Panc1 (cell line): ENCODE data around the gene VASN. TPM values are rescaled to one million over a fixed set of nuclear protein-coding genes. Genes with fewer than 3 reads are reported as not detected.
A peak's percentile ranks its signal among the peaks of the same experiment; 100 is the strongest.

Experiments used
- ATAC-seq: fragments of 200-7000 bp; cut with Tn5 transposase; 2 replicates; pipeline ENCODE4 v1.9.1; 2020; ENCODE audit warnings: mild to moderate bottlenecking, moderate library complexity
- Bru-seq: library from RNA; stranded (reverse); fragments of 400-500 nt; gene quantifications from one replicate; lab custom pipeline; 2021; lab: Mats Ljungman, UMichigan
- BruChase-seq, 2 experiments: library from RNA; stranded (reverse); fragments of 400-500 nt; gene quantifications; one replicate each; lab custom pipeline; 2021; lab: Mats Ljungman, UMichigan
- BruUV-seq: library from RNA; stranded (reverse); fragments of 400-500 nt; replicated peaks from 2 replicates; lab custom pipeline; 2021; lab: Mats Ljungman, UMichigan
- CTCF ChIA-PET: fragments of 300-600 bp; sonication (Branson Sonifier 250); formaldehyde crosslinking; loops from one replicate; lab custom pipeline; 2022; ENCODE audit warnings: antibody characterized with exemption; lab: Charles Lee
- POLR2A ChIA-PET: fragments of 300-600 bp; sonication (Branson Sonifier 250); formaldehyde crosslinking; loops from one replicate; lab custom pipeline; 2022; ENCODE audit warnings: antibody characterized with exemption; lab: Charles Lee
- DNase-seq: peaks from one replicate; pipeline ENCODE4 v3.0.0-alpha.2; 2010; ENCODE audit warnings: low read depth, low spot score
- H3K27ac ChIP-seq: 2 replicates; pipeline ENCODE4 v1.5.1; 2011; ENCODE audit warnings: mild to moderate bottlenecking, low read length, inconsistent platforms
- H3K27me3 ChIP-seq: fragments of 200-500 bp; sonication (Bioruptor generic); 2 replicates; pipeline ENCODE4 v1.6.0; 2014; ENCODE audit warnings: low read length, inconsistent platforms; ENCODE audit not compliant: control insufficient read depth, insufficient read depth
- H3K36me3 ChIP-seq: fragments of 200-500 bp; sonication (Bioruptor generic); 2 replicates; pipeline ENCODE4 v1.5.1; 2014; ENCODE audit warnings: inconsistent platforms, mild to moderate bottlenecking, low read length, moderate library complexity; ENCODE audit not compliant: control insufficient read depth, insufficient read depth
- H3K4me1 ChIP-seq: 2 replicates; pipeline ENCODE4 v1.5.1; 2011; ENCODE audit warnings: inconsistent platforms, mild to moderate bottlenecking, low read length, moderate library complexity; ENCODE audit not compliant: control insufficient read depth, insufficient read depth
- H3K4me3 ChIP-seq, 2 experiments: 2 replicates each; pipeline ENCODE4 v1.5.1; 2011 to 2012; ENCODE audit warnings: low read depth in 2 of 2, low read length in 2 of 2, mild to moderate bottlenecking in 2 of 2, inconsistent platforms in 1 of 2, moderate library complexity in 1 of 2
- H3K9me3 ChIP-seq: fragments of 200-500 bp; sonication (Bioruptor generic); 2 replicates; pipeline ENCODE4 v1.5.1; 2014; ENCODE audit warnings: low read depth, mild to moderate bottlenecking, inconsistent platforms, low read length, moderate library complexity; ENCODE audit not compliant: control insufficient read depth, insufficient read depth
- CTCF ChIP-seq: fragments of 450-650 bp; IDR thresholded peaks from 2 replicates; pipeline ENCODE4 v1.5.1; 2017; ENCODE audit warnings: mild to moderate bottlenecking
- POLR2AphosphoS5 ChIP-seq: IDR thresholded peaks from 2 replicates; pipeline ENCODE4 v1.6.1; 2012; ENCODE audit warnings: mild to moderate bottlenecking, low read depth, low read length, moderate library complexity
- REST ChIP-seq, 2 experiments: IDR thresholded peaks; 2 replicates each; pipeline ENCODE4 v1.6.1; 2011 to 2012; ENCODE audit warnings: low read depth in 2 of 2, control low read depth in 1 of 2, low read length in 1 of 2, mild to moderate bottlenecking in 1 of 2, moderate library complexity in 1 of 2; ENCODE audit not compliant: insufficient read depth in 1 of 2
- SIN3A ChIP-seq: IDR thresholded peaks from 2 replicates; pipeline ENCODE4 v1.6.1; 2012; ENCODE audit warnings: low read depth, mild to moderate bottlenecking, low read length, moderate library complexity, borderline replicate concordance; ENCODE audit not compliant: insufficient read depth
- TCF7L2 ChIP-seq: IDR thresholded peaks from 2 replicates; pipeline ENCODE4 v1.6.1; 2011; ENCODE audit warnings: mild to moderate bottlenecking, low read depth, low read length, inconsistent platforms
- in situ Hi-C: cut with HindIII; loops from 2 replicates; pipeline ENCODE4 v1.10.0; 2016; ENCODE audit warnings: low sequenced_read_pairs, low pct_unique_long_range_greater_than_20kb
- intact Hi-C: fragments of 100-400 bp; cut with micrococcal nuclease; formaldehyde crosslinking; loops from one replicate; pipeline ENCODE4 v1.10.0; 2022; ENCODE audit not compliant: unreplicated experiment
- long read RNA-seq: library from polyadenylated mRNA; unstranded; transcript quantifications from one replicate; pipeline ENCODE4 v2.0.0, GENCODE V29; 2021; ENCODE audit not compliant: unreplicated experiment
- polyA plus RNA-seq: library from polyadenylated mRNA; unstranded; fragments of >200 nt; gene quantifications from one replicate; pipeline ENCODE4 v1.2.1, GENCODE V29; 2012; ENCODE audit warnings: missing spikeins; ENCODE audit not compliant: insufficient read length
- total RNA-seq: library from RNA; stranded (reverse); gene quantifications from one replicate; pipeline ENCODE4 v1.2.1, GENCODE V29; 2021; ENCODE audit not compliant: unreplicated experiment

VASN gene
- total RNA-seq = 33.5 TPM
- 34.7 TPM for polyA plus RNA-seq
- Bru-seq, nascent RNA = percentile 49 among the genes with signal in this experiment
- BruChase-seq, experiment 1, labeled RNA remaining after a 2-hour chase = percentile 58 among the genes with signal in this experiment
- percentile 57 among the genes with signal in this experiment for BruChase-seq, experiment 2, labeled RNA remaining after a 6-hour chase
- long read RNA-seq, transcript VASN-201 (2 exons, 2,806 nt) = major isoform, 32 of 101 reads
- long read RNA-seq, partial matches to known transcripts = 0 of 101 reads
- long read RNA-seq, other reads (novel, unspliced or antisense) = 69 of 101 reads

GRCh38 chr16:4371357-4372000 lies at the start of gene VASN:
Gene VASN (plus strand): TSS chr16:4371848. CDS start chr16:4380878, 9,030 bp downstream.
- intact Hi-C loops (no loop called here), in situ Hi-C loops (no loop called here)
- ChIA-PET POLR2A (no interaction called here), CTCF (interaction anchor here (0.6 kb wide), 1 partner anchor 111 kb away, joined by 3 read pairs; no protein-coding TSS in a partner anchor)
- H3K4me3 ChIP-seq = peak within 1 kb of the TSS; percentile 79 to 80
- DNase-seq = no peak
- peak; percentile 69 for ATAC-seq
- BruUV-seq = no TSS peak
- TF ChIP-seq SIN3A (peak; percentile 79; the same call in 1 of the 2 replicates), REST (IDR thresholded peaks at IDR 0.05; ENCODE audit: insufficient read depth in 1 of 2, low read depth in 2 of 2, low read length in 1 of 2) (no peak), POLR2AphosphoS5 (peak; percentile 94), CTCF (no peak), TCF7L2 (no peak)
- no peaks in the 10 kb centered on the region for H3K9me3 ChIP-seq
- H3K27me3 ChIP-seq = no peaks in the 10 kb centered on the region
- no peaks in the 10 kb centered on the region for H3K36me3 ChIP-seq
- peak within 1 kb of the TSS; percentile 83 for H3K27ac ChIP-seq
- peaks cover 55% of the 10 kb centered on the region for H3K4me1 ChIP-seq

- Histone ChIP-seq H3K9me3 (no peaks in the 10 kb centered on the region), H3K27me3 (no peaks in the 10 kb centered on the region), H3K4me3 (peak overlapping the region in 1 of 2 experiments; percentile 17; a peak in 1 of 4 replicates), H3K27ac (peak overlapping the region; percentile 92), H3K36me3 (no peaks in the 10 kb centered on the region), H3K4me1 (peaks cover 96% of the 10 kb centered on the region)
- ATAC-seq = peak; percentile 5
- ChIA-PET POLR2A (no interaction called here), CTCF (no interaction called here)
- TF ChIP-seq SIN3A (no peak), TCF7L2 (no peak), REST (IDR thresholded peaks at IDR 0.05; ENCODE audit: insufficient read depth in 1 of 2, low read depth in 2 of 2, low read length in 1 of 2) (no peak), CTCF (no peak), POLR2AphosphoS5 (no peak)
- DNase-seq = no peak
- intact Hi-C loops (no loop called here), in situ Hi-C loops (no loop called here)
- no TSS peak for BruUV-seq
Measured at GRCh38 chr16:4322121-4323052, 49.3 kb upstream of the VASN start.
